Glomerular visceral epithelial cell (primary cell): ENCODE results near the gene EP300.
"Not testable (repeated sequence)": the region's sequence is repeated elsewhere in the genome, so short reads cannot be mapped to it uniquely, and the experiment has no call there.

Source experiments
- DNase-seq: peaks from one replicate; pipeline ENCODE4 v3.0.0-alpha.2; 2016; ENCODE audit errors: extremely low spot score

EP300 gene

GRCh38 chr22:41152902-41153301 lies 60.5 kb downstream of the EP300 start:
- no peak for DNase-seq

GRCh38 chr22:41157083-41157482 lies 64.7 kb downstream of the EP300 start:
- DNase-seq = no peak

- DNase-seq = no peak
These were observed 76.8 kb downstream of the EP300 start for GRCh38 chr22:41169157-41169556.

- no peak for DNase-seq
These were observed 79.6 kb downstream of the EP300 start for GRCh38 chr22:41171996-41172395.

GRCh38 chr22:41175546-41175945 lies 83.2 kb downstream of the EP300 start:
- no peak for DNase-seq

- no peak for DNase-seq
These were observed 84.7 kb downstream of the EP300 start for GRCh38 chr22:41177040-41177621.

- DNase-seq = no peak
These were observed 85.4 kb downstream of the EP300 start for GRCh38 chr22:41177622-41178424.

- no peak for DNase-seq
These were observed 86.1 kb downstream of the EP300 start for GRCh38 chr22:41178425-41178975.

- not testable (repeated sequence) for DNase-seq
These were observed 88.0 kb downstream of the EP300 start for GRCh38 chr22:41180362-41180761.

- no peak for DNase-seq
These were observed 88.5 kb downstream of the EP300 start for GRCh38 chr22:41180926-41181325.

- DNase-seq = peak; percentile 34
These were observed 89.2 kb downstream of the EP300 start for GRCh38 chr22:41181349-41182241.

- DNase-seq = no peak
These were observed 92.3 kb downstream of the EP300 start for GRCh38 chr22:41184679-41185078.

GRCh38 chr22:41191467-41191866 lies 99.1 kb downstream of the EP300 start:
- DNase-seq = no peak

GRCh38 chr22:41193829-41194228 lies 101.4 kb downstream of the EP300 start:
- no peak for DNase-seq

GRCh38 chr22:41197038-41197972 lies 104.9 kb downstream of the EP300 start:
- DNase-seq = peak; percentile 82

- peak; percentile 34 for DNase-seq
These were observed 105.7 kb downstream of the EP300 start for GRCh38 chr22:41198027-41198580.

GRCh38 chr22:41201141-41201540 lies 108.7 kb downstream of the EP300 start:
- no peak for DNase-seq

GRCh38 chr22:41203118-41203517 lies 110.7 kb downstream of the EP300 start:
- no peak for DNase-seq

GRCh38 chr22:41204066-41204465 lies 111.7 kb downstream of the EP300 start:
- no peak for DNase-seq

GRCh38 chr22:41204992-41205900 lies 112.9 kb downstream of the EP300 start, which contains the start of gene L3MBTL2:
Gene L3MBTL2, plus strand, starts transcription at chr22:41205312. Its CDS starts 51 bp downstream, at chr22:41205363.
- peak; percentile 94 for DNase-seq
